DMS53 treated with DMSO at 0.1 percent for 48 hours (cell line): ENCODE results near the gene SAYSD1.

ENCODE experiments used
- DNase-seq: peaks from one replicate; lab custom pipeline; 2025; ENCODE audit not compliant: unreplicated experiment; lab: John Stamatoyannopoulos, UW

The SAYSD1 gene

GRCh38 chr6:39108041-39108839, 6.7 kb downstream of the SAYSD1 start:
- DNase-seq, result no peak

- DNase-seq, result no peak
Measured at GRCh38 chr6:39107641-39108040, 7.3 kb downstream of the SAYSD1 start.

- no peak for DNase-seq
Measured at GRCh38 chr6:39107034-39107433, 8.0 kb downstream of the SAYSD1 start.

GRCh38 chr6:39104528-39104927, 10.5 kb downstream of the SAYSD1 start:
- no peak for DNase-seq

GRCh38 chr6:39102821-39103136, 12.2 kb downstream of the SAYSD1 start:
- no peak for DNase-seq

- no peak for DNase-seq
Measured at GRCh38 chr6:39102071-39102820, 12.7 kb downstream of the SAYSD1 start.

- no peak for DNase-seq
Measured at GRCh38 chr6:39100358-39100757, 14.6 kb downstream of the SAYSD1 start.

- no peak for DNase-seq
Measured at GRCh38 chr6:39095578-39095977, 19.4 kb downstream of the SAYSD1 start.

GRCh38 chr6:39093149-39093708, 21.8 kb downstream of the SAYSD1 start:
- no peak for DNase-seq

- no peak for DNase-seq
Measured at GRCh38 chr6:39092124-39092523, 22.9 kb downstream of the SAYSD1 start.

GRCh38 chr6:39091220-39091619, 23.8 kb downstream of the SAYSD1 start:
- no peak for DNase-seq

GRCh38 chr6:39090036-39090435, 24.9 kb downstream of the SAYSD1 start:
- no peak for DNase-seq

GRCh38 chr6:39088331-39088730, 26.7 kb downstream of the SAYSD1 start:
- DNase-seq, result no peak

- no peak for DNase-seq
Measured at GRCh38 chr6:39087197-39087596, 27.8 kb downstream of the SAYSD1 start.

GRCh38 chr6:39086711-39087110, 28.3 kb downstream of the SAYSD1 start:
- no peak for DNase-seq

GRCh38 chr6:39086294-39086693, 28.7 kb downstream of the SAYSD1 start:
- no peak for DNase-seq

GRCh38 chr6:39085129-39085797, 29.7 kb downstream of the SAYSD1 start:
- DNase-seq, result no peak

GRCh38 chr6:39084506-39084905, 30.5 kb downstream of the SAYSD1 start:
- no peak for DNase-seq

- no peak for DNase-seq
Measured at GRCh38 chr6:39083231-39083634, 31.8 kb downstream of the SAYSD1 start.

- no peak for DNase-seq
Measured at GRCh38 chr6:39082310-39082709, 32.7 kb downstream of the SAYSD1 start.

GRCh38 chr6:39080246-39080875, 34.6 kb downstream of the SAYSD1 start:
- no peak for DNase-seq
